ENCODE measurements around the gene RPTN. TPM values are rescaled to one million over a fixed set of nuclear protein-coding genes. Genes with fewer than 3 reads are reported as not detected.

The RPTN gene, protein sequence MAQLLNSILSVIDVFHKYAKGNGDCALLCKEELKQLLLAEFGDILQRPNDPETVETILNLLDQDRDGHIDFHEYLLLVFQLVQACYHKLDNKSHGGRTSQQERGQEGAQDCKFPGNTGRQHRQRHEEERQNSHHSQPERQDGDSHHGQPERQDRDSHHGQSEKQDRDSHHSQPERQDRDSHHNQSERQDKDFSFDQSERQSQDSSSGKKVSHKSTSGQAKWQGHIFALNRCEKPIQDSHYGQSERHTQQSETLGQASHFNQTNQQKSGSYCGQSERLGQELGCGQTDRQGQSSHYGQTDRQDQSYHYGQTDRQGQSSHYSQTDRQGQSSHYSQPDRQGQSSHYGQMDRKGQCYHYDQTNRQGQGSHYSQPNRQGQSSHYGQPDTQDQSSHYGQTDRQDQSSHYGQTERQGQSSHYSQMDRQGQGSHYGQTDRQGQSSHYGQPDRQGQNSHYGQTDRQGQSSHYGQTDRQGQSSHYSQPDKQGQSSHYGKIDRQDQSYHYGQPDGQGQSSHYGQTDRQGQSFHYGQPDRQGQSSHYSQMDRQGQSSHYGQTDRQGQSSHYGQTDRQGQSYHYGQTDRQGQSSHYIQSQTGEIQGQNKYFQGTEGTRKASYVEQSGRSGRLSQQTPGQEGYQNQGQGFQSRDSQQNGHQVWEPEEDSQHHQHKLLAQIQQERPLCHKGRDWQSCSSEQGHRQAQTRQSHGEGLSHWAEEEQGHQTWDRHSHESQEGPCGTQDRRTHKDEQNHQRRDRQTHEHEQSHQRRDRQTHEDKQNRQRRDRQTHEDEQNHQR
- not detected for polyA plus RNA-seq (2013, experiment 1 of 4)
- not detected for polyA plus RNA-seq (2013, experiment 2 of 4)
- not detected for polyA plus RNA-seq (2013, experiment 3 of 4)
- not detected for polyA plus RNA-seq (2013, experiment 4 of 4)

DNA sequence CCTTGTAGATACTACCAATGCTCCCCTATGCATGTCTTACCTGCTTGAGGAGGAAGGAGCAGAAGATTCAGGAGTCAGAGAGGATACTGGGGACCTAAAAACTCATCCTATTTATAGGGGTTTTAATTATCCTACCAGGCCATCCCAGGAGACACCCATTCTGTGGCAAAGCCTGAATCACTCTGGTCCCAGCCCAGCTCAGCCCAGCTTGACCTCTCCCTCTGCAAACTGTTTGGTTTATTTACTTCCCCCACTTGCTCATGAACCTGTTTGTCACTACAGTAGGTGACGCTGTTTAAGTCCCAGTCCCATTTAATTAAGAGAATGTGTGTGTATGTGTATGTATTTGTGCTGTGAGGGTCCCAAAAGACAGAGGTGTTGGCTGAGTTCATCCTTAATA, at the start of gene RPTN:
Gene RPTN (minus strand): TSS at position 85 of the 400 bp plus-strand sequence. CDS start 1,339 bp downstream, outside the sequence.
- Histone ChIP-seq H3K36me3 (ENCODE audit: control insufficient read depth, insufficient read depth, low read length) (no peaks in the 10 kb centered on the region), H3K27ac (ENCODE audit: insufficient read depth, low read depth, low read length, poor library complexity, severe bottlenecking) (no peak within 1 kb of the TSS), H3K4me1 (ENCODE audit: control insufficient read depth, insufficient read depth, low read length) (no peaks in the 10 kb centered on the region), H3K4me3 (ENCODE audit: insufficient read depth, low read depth, low read length) (no peak within 1 kb of the TSS), H3K27me3 (ENCODE audit: control insufficient read depth, insufficient read depth, low read length, poor library complexity, severe bottlenecking) (no peaks in the 10 kb centered on the region), H3K9me3 (ENCODE audit: control insufficient read depth, low read length) (peaks cover 2% of the 10 kb centered on the region)
- WGBS, 2 experiments: 60 to 75% methylated on average over 1 of the region's 1 CpG

DNA sequence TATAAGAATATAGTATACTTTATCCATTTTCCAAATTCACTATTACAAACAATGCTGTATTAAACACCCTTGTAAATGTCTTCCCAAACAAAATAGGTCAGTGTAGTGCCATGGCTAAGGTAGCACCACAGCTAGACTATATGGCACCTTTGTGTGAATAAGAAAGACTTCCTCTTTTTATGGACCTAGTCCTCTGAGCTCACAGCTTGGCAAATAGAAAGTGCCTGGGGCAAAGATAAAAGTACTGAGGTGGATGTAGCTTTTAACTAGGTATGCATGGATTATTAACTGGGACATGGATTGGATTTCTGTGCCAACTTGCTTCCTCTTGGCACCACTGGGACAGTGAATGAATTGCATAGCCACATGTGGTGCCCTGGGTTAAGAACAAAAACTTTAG, 40.0 kb upstream of the RPTN start:
- no peak overlapping the region for H3K27ac ChIP-seq (ENCODE audit: insufficient read depth, low read depth, low read length, poor library complexity, severe bottlenecking)
- H3K4me1 ChIP-seq (ENCODE audit: control insufficient read depth, insufficient read depth, low read length): no peaks in the 10 kb centered on the region
- no peaks in the 10 kb centered on the region for H3K36me3 ChIP-seq (ENCODE audit: control insufficient read depth, insufficient read depth, low read length)
- H3K27me3 ChIP-seq (ENCODE audit: control insufficient read depth, insufficient read depth, low read length, poor library complexity, severe bottlenecking): no peaks in the 10 kb centered on the region
- no peak overlapping the region for H3K4me3 ChIP-seq (ENCODE audit: insufficient read depth, low read depth, low read length)
- peaks cover 5% of the 10 kb centered on the region for H3K9me3 ChIP-seq (ENCODE audit: control insufficient read depth, low read length)

DNA sequence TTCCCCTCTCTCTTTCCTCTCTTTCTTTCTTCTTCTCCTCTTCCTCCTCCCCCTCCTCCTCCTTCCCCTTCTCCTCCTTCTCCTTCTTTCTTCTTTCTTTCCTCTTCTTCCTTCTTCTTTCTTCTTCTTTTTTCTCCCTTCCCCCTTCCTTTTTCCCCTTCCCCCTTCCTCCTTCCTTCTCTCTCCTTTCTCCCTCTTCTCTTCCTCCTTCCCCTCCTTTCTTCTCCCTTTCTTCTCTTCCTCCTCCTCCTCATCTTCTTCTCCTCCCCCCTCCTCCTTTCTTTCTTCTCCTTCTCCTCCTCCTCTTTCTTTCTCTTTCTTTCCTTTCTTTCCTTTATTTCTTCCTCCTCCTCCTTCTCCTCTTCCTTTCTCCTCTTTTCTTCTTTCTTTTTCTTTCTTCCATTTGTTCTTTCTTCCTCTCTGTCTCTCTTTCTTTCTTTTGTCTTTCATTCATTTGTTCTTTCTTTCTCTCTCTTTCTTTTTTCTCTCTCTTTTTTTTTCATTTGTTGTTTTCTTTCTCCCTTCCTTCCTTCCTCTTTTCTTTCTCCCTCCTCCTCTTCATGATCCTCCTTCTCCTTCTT, 38.4 kb upstream of the RPTN start:
- Histone ChIP-seq H3K27me3 (ENCODE audit: control insufficient read depth, insufficient read depth, low read length, poor library complexity, severe bottlenecking) (no peaks in the 10 kb centered on the region), H3K4me1 (ENCODE audit: control insufficient read depth, insufficient read depth, low read length) (no peaks in the 10 kb centered on the region), H3K27ac (ENCODE audit: insufficient read depth, low read depth, low read length, poor library complexity, severe bottlenecking) (no peak overlapping the region), H3K4me3 (ENCODE audit: insufficient read depth, low read depth, low read length) (no peak overlapping the region), H3K36me3 (ENCODE audit: control insufficient read depth, insufficient read depth, low read length) (no peaks in the 10 kb centered on the region), H3K9me3 (ENCODE audit: control insufficient read depth, low read length) (no peaks in the 10 kb centered on the region)

DNA sequence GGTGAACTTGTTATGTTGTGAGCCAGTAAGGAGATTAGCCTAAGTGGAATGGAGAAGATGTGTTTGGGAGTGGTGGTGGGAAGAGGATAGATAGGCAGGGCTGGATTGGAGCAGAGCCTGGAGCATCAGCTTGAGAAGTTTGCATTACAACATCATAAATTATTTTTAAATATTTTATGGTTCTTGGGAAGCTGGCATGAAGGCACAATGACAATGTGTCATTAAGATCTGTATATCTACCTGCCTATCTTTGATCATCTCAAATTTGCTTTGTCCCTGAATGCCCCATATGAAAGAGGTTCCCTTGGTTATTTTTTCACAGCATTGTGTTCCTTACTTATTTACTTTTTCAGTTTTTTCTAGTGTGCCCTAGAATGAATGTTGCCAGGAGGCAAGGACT, 32.7 kb upstream of the RPTN start:
- Histone ChIP-seq H3K9me3 (ENCODE audit: control insufficient read depth, low read length) (no peaks in the 10 kb centered on the region), H3K27me3 (ENCODE audit: control insufficient read depth, insufficient read depth, low read length, poor library complexity, severe bottlenecking) (no peaks in the 10 kb centered on the region), H3K4me3 (ENCODE audit: insufficient read depth, low read depth, low read length) (no peak overlapping the region), H3K36me3 (ENCODE audit: control insufficient read depth, insufficient read depth, low read length) (no peaks in the 10 kb centered on the region), H3K4me1 (ENCODE audit: control insufficient read depth, insufficient read depth, low read length) (no peaks in the 10 kb centered on the region), H3K27ac (ENCODE audit: insufficient read depth, low read depth, low read length, poor library complexity, severe bottlenecking) (no peak overlapping the region)

DNA sequence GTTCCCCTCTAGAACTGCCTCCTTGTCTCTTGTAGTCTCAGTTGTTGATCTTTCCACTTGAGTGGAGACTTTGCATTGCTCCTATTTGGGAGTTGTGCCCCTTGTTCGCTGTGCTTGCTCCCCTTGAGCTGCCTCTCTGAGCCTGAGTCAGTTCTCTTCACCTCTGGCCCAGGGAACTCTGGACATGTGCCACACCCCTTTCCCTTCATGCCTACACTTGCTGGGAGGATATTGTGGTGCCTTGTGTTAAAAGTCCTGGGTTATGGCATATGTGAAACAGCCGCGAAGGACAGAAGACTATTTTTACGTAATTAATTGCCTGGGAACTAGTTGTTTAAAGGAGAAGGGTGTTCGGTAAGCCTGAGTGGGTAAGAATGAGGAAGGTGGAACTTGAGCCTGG, 32.2 kb upstream of the RPTN start:
- no peak overlapping the region for H3K4me3 ChIP-seq (ENCODE audit: insufficient read depth, low read depth, low read length)
- H3K27ac ChIP-seq (ENCODE audit: insufficient read depth, low read depth, low read length, poor library complexity, severe bottlenecking): no peak overlapping the region
- H3K36me3 ChIP-seq (ENCODE audit: control insufficient read depth, insufficient read depth, low read length): no peaks in the 10 kb centered on the region
- H3K4me1 ChIP-seq (ENCODE audit: control insufficient read depth, insufficient read depth, low read length): no peaks in the 10 kb centered on the region
- H3K27me3 ChIP-seq (ENCODE audit: control insufficient read depth, insufficient read depth, low read length, poor library complexity, severe bottlenecking): no peaks in the 10 kb centered on the region
- no peaks in the 10 kb centered on the region for H3K9me3 ChIP-seq (ENCODE audit: control insufficient read depth, low read length)
- WGBS, 2 experiments: 62 to 66% methylated on average over 5 of the region's 5 CpGs

DNA sequence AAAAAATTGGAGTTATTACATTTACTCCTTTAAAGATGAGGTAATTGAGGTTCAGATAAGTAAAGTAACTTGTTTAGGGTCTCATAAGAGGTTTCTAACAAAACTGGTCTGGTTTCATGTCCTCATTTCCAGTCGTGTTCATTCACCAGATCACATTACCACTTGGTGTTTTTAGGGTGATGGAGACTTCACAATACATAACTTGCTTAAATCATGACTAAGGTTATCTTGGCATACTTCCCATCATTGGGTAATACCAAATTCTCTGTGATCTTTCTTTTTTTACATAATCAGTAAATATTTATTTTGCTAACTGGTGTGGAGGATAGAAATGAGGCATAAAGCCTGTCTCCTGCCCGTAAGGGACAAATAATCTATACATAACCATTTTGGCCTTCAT, 31.6 kb upstream of the RPTN start:
- H3K27me3 ChIP-seq (ENCODE audit: control insufficient read depth, insufficient read depth, low read length, poor library complexity, severe bottlenecking): no peaks in the 10 kb centered on the region
- 48 to 82% methylated on average over 1 to 2 of the region's 2 CpGs for WGBS, 2 experiments
- no peak overlapping the region for H3K4me3 ChIP-seq (ENCODE audit: insufficient read depth, low read depth, low read length)
- H3K9me3 ChIP-seq (ENCODE audit: control insufficient read depth, low read length): no peaks in the 10 kb centered on the region
- no peaks in the 10 kb centered on the region for H3K4me1 ChIP-seq (ENCODE audit: control insufficient read depth, insufficient read depth, low read length)
- no peaks in the 10 kb centered on the region for H3K36me3 ChIP-seq (ENCODE audit: control insufficient read depth, insufficient read depth, low read length)
- no peak overlapping the region for H3K27ac ChIP-seq (ENCODE audit: insufficient read depth, low read depth, low read length, poor library complexity, severe bottlenecking)

DNA sequence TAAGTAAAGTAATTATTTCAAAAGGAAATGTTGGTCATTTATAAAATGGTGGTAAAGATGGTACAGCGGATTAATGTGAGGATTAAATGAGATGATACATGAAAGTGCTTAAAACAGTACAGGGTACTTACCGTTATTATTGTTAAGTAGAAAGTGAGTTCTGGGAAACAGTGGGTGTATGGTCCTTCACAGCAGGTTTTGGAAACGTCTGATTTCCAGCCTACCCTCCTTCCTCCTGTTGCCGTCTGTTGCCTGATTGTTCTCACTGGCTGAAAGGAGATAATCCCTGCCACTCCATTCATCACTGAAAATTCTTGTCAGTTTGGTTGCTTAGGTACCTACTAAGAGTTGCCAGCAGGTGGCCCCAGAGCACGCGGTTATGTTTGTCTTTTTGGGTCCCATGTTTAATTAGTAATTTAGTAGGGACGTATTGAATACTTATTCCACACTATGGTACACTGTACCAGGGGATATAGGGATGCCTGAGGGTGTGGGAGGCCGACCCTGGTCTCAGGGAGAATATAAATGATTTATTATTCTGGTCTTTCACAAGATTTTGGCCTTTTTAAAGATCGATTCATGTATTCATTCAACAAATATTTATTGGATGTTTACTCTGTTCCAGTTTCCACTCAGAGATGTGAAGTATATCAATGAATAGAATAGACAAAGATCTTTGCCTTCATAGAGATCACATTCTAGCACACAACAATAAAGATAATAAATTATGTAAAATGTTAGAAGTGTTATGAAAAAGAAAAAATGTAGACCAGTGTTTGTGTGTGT, 30.8 kb upstream of the RPTN start:
- Histone ChIP-seq H3K27me3 (ENCODE audit: control insufficient read depth, insufficient read depth, low read length, poor library complexity, severe bottlenecking) (no peaks in the 10 kb centered on the region), H3K4me1 (ENCODE audit: control insufficient read depth, insufficient read depth, low read length) (no peaks in the 10 kb centered on the region), H3K4me3 (ENCODE audit: insufficient read depth, low read depth, low read length) (no peak overlapping the region), H3K36me3 (ENCODE audit: control insufficient read depth, insufficient read depth, low read length) (no peaks in the 10 kb centered on the region), H3K9me3 (ENCODE audit: control insufficient read depth, low read length) (no peaks in the 10 kb centered on the region), H3K27ac (ENCODE audit: insufficient read depth, low read depth, low read length, poor library complexity, severe bottlenecking) (no peak overlapping the region)
- 28 to 30% methylated on average over 8 of the region's 9 CpGs for WGBS, 2 experiments

DNA sequence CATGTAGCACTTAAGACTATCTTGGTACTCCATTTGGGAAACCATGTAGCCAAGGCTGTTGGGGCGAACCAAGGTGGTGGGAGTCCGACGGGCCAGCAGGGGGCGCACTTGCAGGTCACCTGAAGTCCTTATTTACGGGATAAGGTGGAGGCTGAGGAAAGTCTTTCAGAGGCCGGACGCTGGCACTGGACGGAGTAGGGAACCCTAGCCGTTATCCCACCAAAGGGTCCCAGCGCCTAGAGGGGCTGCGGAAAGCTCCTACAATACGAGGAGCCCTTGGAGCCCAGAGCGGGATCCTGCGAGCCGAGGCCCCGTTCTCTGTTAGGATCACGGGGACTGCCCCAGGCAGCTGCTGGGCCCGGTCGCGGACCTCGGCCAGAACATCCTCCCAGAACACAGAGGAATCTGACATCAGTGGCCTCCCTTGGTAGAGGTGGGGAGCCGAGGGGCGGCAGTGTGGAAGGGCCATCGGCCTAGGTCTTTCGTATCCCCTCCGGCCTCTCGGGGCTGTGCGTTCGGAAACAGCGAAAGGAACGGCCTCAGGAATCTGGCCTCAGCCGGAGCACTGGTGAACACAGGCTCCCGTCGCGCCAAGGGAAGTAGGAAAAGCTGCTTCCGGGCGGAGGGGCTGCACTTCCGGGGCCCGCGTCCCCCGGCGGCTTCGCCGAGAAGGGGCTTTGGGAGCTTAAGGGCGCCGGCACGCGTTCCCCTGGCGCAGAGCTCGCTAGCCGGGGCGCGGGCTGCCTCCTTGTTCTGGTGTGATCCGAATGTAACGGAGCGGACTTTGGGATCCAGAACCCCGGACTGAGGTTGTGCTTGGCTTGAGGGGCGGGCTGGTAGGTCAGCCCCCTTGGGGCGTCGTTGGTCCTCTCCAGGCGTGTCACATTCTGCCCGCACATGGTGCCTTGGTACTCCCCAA, 29.9 kb upstream of the RPTN start:
- no peaks in the 10 kb centered on the region for H3K27me3 ChIP-seq (ENCODE audit: control insufficient read depth, insufficient read depth, low read length, poor library complexity, severe bottlenecking)
- no peak overlapping the region for H3K27ac ChIP-seq (ENCODE audit: insufficient read depth, low read depth, low read length, poor library complexity, severe bottlenecking)
- H3K4me1 ChIP-seq (ENCODE audit: control insufficient read depth, insufficient read depth, low read length): no peaks in the 10 kb centered on the region
- H3K4me3 ChIP-seq (ENCODE audit: insufficient read depth, low read depth, low read length): no peak overlapping the region
- WGBS, 2 experiments: 85% methylated on average over 62 of the region's 62 CpGs
- no peaks in the 10 kb centered on the region for H3K36me3 ChIP-seq (ENCODE audit: control insufficient read depth, insufficient read depth, low read length)
- no peaks in the 10 kb centered on the region for H3K9me3 ChIP-seq (ENCODE audit: control insufficient read depth, low read length)

DNA sequence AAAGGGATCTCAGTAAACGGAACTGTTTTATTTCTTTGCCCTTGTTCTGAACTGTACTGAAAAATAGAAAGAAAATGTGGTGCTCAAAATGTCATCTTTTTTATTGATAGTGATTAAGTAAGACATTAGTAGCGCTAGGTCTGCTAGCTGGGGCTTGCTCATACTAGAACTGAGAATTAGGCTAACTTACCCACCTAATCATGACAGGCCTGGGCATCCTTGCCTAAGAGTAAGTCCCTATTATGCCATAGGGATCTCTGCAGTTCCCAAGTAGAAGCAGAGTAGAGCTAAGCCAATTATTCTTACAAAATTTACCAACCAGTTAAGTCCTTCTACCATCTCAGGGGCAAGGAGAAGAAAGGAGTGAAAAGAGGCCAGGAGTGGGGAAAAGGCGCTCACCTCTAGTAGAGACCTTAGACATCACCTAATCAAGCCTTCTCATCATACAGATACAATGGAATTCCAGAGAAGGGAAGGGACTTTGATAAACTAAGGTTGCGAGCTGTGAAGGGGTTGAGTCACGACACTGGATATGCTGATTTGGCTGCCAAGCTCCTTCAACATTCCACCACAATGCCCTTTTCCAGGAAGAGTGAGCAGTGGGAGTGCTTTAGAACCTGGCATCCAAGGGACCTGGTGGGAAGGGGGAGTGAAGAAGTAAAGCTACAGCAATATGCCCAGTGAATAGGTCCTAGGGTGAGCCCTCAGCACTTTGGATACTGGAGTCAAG, 27.7 kb upstream of the RPTN start:
- Histone ChIP-seq H3K9me3 (ENCODE audit: control insufficient read depth, low read length) (no peaks in the 10 kb centered on the region), H3K36me3 (ENCODE audit: control insufficient read depth, insufficient read depth, low read length) (no peaks in the 10 kb centered on the region), H3K27me3 (ENCODE audit: control insufficient read depth, insufficient read depth, low read length, poor library complexity, severe bottlenecking) (no peaks in the 10 kb centered on the region), H3K4me3 (ENCODE audit: insufficient read depth, low read depth, low read length) (no peak overlapping the region), H3K4me1 (ENCODE audit: control insufficient read depth, insufficient read depth, low read length) (no peaks in the 10 kb centered on the region), H3K27ac (ENCODE audit: insufficient read depth, low read depth, low read length, poor library complexity, severe bottlenecking) (no peak overlapping the region)
- WGBS, 2 experiments: 65 to 79% methylated on average over 3 to 4 of the region's 5 CpGs
